ENCODE measurements around the gene ANK3. TPM values are rescaled to one million over a fixed set of nuclear protein-coding genes. Genes with fewer than 3 reads are reported as not detected.
A peak's percentile ranks its signal among the peaks of the same experiment; 100 is the strongest.

ANK3 gene
- total RNA-seq (2014; rRNA removed; shearing (Covaris generic)), result 1.7 and 3.4 TPM in 2 replicates

DNA sequence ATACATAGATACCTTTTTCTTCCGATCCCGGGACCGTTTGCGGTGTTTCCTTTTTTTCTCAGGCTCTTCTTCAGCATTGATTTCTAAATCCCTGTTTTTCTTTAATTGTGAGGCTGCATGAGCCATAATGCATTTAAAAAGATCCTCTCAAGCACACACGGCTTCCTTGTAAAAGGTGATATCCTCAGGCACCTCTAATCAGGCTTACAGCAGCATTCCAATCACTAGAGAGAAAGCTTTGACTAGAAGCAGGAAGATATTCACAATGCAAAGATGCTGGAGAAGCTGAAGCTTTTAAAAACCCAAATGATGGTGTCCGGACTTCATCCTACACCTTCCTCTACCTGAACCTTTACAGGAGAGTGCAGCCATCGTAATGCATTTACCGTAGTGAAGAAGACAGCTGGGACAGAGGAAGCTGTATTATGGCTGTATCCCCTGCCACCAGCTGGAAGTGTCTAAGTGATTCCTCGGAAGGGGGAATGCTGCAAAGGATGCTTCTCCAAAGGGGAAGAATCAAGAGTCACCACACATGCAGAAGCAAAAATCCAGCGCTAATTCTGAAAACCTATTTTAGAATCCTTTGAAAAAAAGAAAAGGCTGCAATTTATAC, at the start of gene ANK3:
Gene ANK3 (minus strand): TSS at position 463 of the 613 bp plus-strand sequence. CDS start 337 bp downstream, at position 126.
- no peak for DNase-seq (ENCODE audit: low read depth)

DNA sequence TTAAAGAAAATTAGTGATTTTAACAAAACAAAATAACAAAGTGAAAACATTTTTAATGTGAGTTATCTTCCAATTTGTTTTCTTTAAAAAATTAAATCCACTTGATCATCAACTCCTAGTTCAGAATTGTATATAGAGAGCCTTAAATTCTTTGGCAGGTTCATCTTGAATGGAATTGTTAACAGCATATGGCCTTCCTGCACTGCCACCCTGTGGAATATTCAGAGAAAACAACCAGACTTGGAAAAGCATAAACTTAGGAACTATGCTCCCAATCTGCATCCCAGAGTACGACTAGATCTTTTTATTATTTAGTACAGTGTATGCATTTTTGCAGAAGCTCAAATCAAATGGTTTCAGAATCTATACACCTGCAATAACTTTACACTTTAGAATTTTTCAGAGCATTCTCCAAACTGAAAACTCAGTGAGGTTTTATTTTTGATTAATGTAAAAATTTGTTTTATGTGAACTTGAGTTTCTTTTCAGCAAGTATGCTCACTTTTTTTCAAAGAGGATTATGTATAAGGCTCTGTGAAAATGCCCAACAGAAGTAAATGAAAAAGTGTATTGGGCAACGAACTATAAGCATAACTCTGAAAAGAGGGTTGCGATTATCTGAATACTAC, 44.9 kb upstream of the ANK3 start:
- peak; percentile 51 for DNase-seq (ENCODE audit: low read depth)

DNA sequence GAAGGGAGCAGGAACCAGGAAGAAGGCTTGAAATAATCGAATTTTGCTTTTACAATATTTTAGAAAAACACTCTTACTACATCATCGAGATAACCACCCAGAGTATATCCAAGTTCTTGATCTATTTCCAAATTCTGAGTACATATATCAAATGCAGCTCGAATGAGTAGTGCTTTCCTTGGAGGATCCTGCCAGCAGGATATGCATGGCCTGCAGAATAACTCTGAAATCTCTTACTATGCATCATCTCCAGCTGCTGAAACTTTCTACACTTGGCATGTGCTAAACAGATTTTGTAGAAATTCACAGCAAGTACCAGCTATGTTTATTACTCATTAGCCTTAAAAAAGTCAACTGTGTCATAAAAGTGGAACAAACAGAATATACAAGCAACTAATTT, 44.0 kb upstream of the ANK3 start:
- DNase-seq (ENCODE audit: low read depth), result peak; percentile 18

DNA sequence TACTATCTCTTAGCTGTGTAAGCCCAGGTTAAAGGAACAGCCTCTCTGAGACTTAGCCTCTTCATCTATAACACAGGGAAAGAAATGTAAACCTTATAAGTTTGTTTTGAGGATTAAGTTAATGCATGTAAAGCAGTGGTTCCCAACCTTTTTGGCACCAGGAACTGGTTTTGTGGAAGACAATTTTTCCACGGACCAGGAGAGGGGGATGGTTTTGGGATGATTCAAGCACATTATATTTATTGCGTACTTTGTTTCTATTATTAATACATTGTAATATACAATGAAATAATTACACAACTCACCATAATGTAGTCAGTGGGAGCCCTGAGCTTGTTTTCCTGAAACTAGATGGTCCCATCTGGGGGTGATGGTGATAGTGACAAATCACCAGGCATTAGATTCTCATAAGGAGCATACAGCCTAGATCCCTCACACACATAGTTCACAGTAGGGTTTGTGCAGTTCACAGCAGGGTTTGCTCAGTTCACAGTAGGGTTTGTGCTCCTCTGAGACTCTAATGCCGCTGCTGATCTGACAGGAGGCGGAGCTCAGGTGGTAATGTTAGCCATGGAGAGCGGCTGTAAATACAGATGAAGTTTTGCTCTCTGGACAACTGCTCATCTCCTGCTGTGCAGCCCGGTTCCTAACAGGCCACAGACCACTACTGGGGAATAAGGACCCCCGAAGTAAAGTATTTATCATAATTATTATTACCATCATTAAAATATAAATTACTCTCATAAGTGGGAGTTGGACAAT, 41.3 kb upstream of the ANK3 start:
- DNase-seq (ENCODE audit: low read depth), result no peak

DNA sequence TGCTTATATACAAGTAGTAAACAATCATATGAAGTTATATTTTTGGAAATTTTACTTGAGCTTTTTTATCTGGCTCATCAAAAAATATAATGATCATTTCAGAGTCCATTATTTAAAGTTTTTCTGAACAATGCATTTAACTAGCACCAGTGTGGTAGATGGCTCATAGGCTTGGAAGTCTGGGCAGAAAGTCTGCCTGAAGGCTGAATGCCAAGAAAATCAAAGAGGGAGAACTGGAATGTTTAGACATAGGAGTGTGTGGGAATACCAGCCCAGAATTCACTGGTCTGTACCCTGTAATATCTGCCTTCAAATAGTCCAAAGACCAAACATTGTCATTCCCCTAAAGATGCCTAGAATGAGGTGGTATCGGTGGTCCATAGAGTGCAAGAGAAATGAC, 40.3 kb upstream of the ANK3 start:
- DNase-seq (ENCODE audit: low read depth), result peak; percentile 64

DNA sequence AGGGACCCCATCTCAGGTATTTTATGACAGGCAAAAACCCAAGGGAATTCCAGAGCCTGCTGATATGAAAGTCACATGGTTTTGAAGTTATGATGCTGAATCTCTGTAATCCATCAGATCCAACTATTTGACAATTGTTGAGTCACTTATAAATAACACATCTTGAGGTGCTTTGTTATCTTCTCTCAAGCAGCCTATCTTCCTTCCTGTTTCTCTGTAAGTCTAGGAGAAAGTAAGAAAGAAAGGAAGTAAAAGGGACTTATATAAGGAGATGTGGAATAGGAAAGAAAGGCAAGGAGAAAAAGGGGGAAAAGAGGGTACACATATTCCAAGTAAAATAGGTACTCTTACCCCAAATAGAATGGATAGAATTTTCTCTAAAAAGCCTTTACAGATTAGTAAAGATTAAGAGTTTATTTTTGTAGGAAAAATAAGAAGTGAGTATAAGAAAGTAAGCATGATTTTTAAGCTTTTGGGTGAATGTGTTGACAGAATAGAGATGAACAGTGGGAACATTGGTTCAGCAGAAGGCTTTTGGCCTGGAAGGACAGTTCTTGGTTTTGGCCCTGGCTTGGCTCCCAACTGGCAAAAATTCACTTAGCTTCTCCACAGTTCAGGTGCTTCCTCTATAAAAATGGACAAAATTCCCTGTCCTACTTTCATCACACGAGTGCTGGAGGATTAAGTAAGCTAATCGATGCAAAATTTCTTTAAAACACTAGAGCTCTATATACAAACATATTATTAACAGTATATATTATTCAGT, 39.6 kb upstream of the ANK3 start:
- no peak for DNase-seq (ENCODE audit: low read depth)

DNA sequence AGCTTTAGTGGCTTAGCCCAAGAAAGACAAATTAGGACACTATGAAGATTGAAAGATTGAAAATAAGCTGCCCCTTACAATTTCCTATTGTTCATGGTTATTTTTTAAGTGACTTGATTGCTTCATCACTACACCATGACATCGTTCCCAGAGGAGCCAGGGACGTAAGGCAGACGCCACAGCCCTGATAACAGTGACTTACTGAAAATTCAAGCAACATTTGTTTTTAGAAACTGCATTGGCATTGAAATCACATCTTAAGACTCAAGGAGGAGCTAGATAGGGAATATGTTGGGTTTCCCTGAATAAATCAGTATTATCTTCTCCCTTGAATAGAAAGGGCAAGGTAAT, 38.7 kb upstream of the ANK3 start:
- no peak for DNase-seq (ENCODE audit: low read depth)

DNA sequence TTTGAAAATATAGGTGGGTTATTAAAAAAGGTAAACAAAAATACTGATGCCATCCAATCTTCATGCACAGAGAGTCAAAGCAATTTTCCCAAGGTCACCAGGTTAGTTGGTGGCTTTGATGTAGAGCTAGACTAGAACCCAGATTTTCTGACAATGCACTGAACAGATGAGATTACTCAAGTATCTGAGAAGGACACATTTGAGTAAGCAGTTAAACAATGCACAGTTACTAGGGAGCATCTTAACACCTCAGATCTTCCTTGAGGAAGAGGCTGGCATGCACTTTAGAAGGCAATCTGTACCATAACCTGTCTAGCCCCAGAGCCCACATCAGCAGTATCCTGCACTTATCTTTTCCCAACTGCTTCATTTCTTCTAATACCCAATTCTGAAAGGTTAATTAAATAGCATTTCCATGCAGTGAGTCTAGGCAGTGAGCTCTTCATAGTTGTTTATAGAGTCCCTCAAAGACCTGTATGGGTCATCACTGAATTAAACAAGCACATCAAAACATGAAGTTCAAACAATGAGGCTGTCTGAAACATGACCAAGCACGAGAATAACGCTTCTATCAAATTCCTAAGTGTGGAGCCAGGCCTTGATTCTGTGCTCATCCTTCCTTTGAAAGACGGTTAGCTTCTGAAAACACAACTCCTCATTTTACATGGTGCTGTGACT, 38.2 kb upstream of the ANK3 start:
- no peak for DNase-seq (ENCODE audit: low read depth)

DNA sequence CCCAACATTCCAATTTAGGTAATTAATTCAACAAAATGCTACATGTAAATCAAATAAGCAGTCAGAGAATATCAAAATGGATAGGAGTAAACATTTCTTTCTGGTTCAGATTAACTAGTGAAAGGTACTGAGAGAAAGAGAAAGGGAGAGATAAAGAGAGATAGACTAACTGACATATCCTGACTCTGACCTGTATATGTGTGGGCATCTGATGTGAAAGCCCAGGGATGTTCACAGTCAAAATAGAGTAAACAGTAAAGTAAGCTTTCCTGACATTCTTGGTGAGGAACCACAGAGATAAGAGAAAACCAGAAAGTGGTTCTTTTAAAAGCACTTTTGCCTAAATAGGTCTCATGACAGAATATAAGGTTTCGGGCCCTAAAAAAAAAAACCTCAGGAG, 37.5 kb upstream of the ANK3 start:
- DNase-seq (ENCODE audit: low read depth), result no peak

DNA sequence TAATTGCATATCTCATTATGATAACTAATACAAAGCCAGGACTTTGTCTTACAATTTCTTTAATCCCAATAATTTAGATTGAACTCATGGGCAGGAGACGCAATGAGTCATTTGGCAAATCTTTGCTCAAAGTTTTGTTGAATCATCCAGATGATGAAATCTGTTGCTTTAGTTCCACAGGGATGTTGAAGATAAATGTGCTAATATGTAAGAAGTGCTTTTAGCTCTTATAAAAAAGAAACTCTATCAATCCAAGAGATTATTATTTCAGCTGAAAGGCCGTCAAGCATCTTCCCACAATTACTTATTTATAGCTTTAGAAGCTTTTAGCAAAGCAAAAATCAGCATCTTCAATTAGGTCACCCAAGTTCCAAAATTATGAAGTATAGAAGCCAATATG, 36.8 kb upstream of the ANK3 start:
- peak; percentile 74 for DNase-seq (ENCODE audit: low read depth)

DNA sequence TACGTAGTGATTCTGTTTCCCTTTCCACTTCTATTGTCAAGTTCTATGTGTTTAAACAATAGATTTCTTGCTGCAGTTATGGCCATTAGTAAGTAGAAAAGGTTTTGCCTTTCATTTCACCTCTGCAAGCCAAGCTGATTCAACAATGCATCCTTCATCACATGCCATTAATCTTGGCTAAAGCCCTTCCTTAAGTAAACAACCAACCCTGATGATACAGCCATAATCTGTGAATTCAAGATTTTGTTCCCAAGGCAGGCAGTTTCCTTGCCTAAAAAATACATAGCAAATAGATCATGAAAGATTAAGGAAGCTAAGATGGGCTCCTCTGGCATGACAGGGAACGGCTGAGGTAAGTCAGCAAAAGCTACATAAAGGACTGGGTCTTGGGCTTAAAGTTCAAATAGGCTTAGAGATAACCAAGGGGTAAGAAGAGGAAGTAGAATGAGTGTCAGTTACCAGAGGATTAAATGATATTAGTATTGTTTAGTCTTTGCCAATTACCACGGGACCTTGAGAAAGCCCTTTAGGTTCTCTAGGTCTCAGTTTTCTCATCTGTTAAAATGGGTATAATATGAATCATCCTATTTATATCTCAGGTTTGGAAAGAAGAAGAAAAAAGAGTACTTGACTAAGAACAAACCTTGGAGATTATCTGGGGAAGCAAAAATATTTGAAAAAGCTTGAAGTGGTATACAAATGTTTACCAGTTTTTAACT, 35.9 kb upstream of the ANK3 start:
- DNase-seq (ENCODE audit: low read depth), result peak; percentile 50

DNA sequence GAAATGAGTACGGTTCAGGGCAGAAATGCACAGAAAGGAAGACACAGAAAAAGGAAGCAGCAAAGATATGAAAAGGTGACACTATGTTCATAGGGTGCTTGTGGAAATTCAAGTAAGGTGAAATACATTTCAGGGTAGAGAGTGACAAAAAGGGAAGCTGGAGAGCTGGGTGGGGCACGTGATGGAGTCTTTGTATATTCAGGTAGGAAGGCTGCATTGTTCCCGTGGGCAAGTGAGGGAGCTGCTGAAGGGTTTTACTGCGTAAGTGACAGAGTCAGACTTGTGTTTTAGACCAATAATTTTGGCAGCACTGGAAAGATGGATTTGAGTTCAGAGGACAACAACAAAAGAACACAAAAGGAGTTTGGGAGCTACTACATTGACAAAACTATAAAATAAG, 35.3 kb upstream of the ANK3 start:
- no peak for DNase-seq (ENCODE audit: low read depth)

DNA sequence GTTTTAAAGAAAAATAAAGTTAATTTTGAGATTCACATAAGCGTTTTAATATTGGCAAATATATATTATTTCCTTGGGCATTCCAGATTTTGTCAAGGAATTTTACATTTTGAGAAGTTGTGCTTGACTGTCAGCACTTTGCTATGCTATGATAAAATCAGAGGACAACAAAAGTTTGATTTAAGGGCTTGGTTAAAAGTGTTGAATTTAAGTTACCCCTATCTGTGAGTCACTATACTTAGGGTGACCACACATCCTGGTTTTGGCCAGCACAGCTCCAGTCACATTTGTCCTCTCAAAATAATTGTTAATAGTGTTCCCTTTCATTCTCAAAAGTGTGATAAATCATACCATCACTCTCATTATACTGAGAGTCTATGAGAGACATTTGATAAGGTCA, 34.2 kb upstream of the ANK3 start:
- peak; percentile 44 for DNase-seq (ENCODE audit: low read depth)

DNA sequence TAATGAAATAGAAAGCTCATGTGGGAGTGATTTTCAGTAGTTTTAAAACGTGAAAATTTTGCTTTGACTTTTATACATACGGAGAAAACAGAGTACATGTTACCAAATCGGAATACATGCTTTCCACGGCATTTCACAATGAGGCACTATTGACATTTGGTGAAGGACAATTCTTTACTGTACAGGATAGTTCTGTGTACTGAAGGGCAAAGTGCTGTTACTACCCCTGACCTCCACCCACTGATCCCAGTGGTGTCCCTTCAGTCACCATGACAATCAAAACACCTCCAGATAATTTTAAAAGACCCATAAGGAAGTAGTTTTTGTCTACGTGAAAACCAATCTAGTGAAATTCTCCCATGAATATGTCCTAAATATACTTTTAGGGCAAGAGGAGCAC, 33.1 kb upstream of the ANK3 start:
- DNase-seq (ENCODE audit: low read depth), result no peak

DNA sequence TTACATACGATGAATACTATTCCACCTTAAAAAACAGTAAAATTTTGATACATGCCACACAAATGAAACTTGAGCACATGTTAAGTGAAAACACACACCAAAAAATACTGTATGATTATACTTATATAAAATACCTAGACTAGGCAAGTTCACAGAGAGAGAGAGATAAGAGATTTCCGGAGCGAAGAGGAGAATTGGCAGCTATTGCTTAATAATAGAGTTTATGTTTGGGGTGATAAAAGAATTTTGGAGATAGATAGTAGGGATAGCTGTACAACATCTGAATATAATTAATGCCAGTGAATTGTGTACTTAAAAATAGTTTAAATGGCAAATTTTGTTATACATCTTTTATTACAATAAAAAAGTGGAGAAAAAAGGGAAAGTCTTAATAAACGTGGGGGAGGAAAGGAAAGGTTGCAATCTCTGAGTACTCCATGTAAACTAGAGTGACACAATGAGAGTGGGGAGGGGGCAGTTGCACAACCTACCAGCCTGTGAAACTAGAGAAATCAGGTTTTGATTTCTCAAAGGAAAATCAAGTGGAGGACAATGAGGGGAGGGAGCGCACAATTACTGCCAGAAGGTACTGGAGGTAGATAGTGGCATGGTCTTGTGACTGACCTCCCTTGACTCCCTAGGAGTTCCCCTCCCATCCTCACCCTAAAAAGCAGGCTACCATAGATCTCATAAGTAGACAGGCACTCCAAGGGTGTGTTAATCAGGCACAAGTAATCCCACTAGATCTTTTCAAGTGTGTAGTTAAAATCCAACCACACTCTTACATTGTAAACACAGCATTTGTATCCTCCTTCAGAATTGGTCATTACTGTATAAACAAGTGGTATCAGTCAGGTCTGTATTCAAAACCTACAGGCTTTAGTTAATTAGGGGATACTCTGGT, 31.6 kb upstream of the ANK3 start:
- no peak for DNase-seq (ENCODE audit: low read depth)

DNA sequence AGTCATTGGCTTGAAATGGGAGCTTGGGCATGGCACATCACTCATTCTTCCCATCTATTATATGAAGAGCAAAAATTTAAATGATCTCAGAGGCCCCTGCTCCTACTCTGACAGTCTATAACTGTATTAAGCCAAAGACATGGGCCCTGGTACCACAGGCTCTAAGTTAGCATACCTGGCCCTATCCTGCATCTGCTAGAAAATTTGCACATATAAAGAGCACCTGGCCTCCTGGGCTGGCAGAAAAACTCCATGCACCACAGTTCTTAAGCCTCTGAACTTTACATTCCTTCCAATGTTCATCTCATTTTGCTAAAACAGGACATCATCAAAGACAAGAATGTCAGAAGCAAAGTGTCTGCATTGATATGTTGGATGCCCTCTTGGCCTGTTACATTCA, 29.6 kb upstream of the ANK3 start:
- no peak for DNase-seq (ENCODE audit: low read depth)

DNA sequence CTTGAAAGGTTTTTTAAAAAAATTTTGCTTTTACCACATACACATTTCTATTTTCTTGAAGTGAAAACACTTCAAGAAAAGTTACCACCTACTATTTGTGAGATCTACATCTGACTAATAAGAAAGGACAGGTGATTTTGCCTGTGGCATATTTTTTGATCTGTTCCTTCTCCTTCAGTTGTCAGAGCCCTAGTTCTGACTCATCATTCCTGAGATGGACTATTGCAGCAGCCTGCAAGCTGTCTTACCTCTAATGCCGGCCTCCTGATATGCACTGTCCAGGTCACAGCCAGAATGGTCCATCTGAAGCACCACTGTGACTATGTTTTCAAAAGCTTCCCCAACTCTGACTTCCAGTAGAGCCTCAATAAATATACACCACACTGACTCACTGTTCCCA, 28.2 kb upstream of the ANK3 start:
- no peak for DNase-seq (ENCODE audit: low read depth)

DNA sequence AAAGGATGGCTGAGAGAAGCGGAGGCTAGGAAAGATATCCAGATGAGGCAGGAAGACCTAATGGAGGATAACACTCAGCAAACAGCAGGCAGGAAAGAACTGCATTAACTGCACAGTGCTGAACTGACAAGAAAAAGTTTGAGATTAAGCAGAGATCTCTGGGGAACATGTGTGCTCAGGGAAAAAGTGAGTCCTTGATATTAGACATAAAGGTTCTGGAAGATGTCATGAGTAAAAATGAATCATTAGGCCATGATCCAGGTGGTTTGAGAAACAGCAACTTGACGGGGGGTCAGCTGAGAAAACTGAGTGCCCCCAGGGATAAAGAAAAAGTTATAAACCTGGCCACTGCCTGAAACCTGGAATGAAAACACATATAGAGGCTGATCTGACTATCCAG, 27.3 kb upstream of the ANK3 start:
- DNase-seq (ENCODE audit: low read depth), result peak; percentile 21

DNA sequence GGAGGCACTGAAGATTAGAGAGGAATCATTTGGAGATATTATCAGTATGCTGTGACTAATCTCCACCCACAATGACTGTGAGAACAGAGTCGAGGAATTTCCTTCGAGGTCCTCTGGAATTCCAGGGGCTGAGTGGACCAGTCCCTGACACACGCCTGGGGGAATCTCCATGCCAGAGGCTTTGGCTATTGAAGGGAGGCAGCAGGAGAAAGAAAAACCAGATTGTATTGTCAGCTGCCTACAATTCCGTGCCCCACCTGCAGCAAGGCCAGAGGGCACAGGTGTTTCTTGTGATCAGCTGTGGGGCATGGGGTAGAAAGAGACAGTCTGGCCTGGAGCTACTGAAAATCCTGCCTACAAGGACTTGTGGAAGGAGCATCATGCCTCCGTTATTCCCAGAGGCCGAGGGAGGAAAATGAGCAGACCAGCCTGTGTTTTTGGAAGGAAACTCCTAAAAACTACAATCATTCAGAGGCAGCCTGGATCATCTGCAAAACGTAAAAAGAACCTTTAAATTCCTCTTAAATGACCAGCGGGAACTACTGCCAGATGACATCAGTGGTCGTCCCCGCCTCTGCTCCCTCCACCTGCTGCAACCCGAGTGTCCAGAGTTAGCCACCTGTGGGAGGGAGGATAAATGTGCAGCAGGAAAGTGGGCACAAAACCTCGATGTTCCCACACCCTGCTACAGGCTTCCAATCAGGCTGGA, 25.4 kb upstream of the ANK3 start:
- DNase-seq (ENCODE audit: low read depth), result peak; percentile 91

DNA sequence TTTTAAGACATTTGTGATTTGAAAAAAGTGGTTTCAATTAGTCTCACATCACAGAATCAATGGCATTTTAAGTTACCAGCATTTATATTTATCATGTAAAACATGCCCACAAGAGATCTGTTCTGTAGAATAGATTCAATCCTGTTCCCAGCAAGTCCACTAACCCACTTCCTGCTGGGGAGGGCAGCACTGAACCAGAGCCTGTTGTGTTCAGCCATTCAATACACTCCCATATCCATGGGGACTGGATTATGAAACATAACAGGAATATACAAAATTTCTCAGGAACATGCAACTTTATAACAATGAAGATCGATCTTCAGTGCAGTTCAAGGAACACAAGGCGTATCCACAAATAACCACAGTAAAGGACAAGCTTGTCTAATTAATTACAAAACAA, 24.4 kb upstream of the ANK3 start:
- peak; percentile 17 for DNase-seq (ENCODE audit: low read depth)
